Keratinocyte (primary cell): ENCODE data around the gene MAL.

Source experiments
- CTCF ChIP-seq, 3 experiments: IDR thresholded peaks in 1 of 3; conservative IDR thresholded peaks in 1 of 3; optimal IDR thresholded peaks in 1 of 3; 2 replicates in 2 of 3; 3 replicates in 1 of 3; pipeline versions ENCODE3 to v1.5.1; 2011; ENCODE audit warnings: low read length in 3 of 3, mild to moderate bottlenecking in 3 of 3, moderate library complexity in 2 of 3, control low read depth in 1 of 3, inconsistent platforms in 1 of 3; ENCODE audit not compliant: insufficient read depth in 2 of 3; ENCODE audit errors: extremely low read depth in 1 of 3
- EZH2 ChIP-seq: IDR thresholded peaks from one replicate; pipeline ENCODE4 v1.6.1; 2012; ENCODE audit warnings: inconsistent platforms, mild to moderate bottlenecking, low read length, moderate library complexity

DNA sequence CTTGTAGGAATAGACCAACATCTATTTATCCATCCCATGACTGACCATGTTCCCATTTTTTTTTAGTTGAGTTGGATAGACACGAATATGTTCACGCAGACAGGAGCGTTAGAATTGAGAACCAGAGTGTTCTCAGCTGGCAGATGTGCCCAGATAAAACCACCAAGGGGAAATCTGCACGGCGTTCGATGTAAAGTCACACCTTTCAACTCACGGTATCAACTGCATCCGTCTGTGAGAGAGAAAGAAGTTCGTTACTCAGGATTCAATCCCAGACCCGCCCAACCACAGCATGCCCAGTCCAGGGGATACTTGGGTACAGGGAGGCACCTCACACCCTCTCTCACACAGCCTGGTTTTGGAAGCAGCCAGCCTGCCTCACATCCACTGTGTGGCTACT lies 26.1 kb downstream of the MAL start:
- TF ChIP-seq CTCF (optimal IDR thresholded peaks at IDR 0.05 in 1 of 3, IDR thresholded peaks at IDR 0.05 in 1 of 3, conservative IDR thresholded peaks at IDR 0.05 in 1 of 3; ENCODE audit: extremely low read depth in 1 of 3, insufficient read depth in 2 of 3, low read length in 3 of 3) (no peak), EZH2 (no peak)
